ENCODE measurements around the gene COQ10A. TPM values are rescaled to one million over a fixed set of nuclear protein-coding genes. Genes with fewer than 3 reads are reported as not detected.

The COQ10A gene
- total and polyA plus RNA-seq, 2 donors from 2014 or later: 14.5 to 30.0 TPM

DNA sequence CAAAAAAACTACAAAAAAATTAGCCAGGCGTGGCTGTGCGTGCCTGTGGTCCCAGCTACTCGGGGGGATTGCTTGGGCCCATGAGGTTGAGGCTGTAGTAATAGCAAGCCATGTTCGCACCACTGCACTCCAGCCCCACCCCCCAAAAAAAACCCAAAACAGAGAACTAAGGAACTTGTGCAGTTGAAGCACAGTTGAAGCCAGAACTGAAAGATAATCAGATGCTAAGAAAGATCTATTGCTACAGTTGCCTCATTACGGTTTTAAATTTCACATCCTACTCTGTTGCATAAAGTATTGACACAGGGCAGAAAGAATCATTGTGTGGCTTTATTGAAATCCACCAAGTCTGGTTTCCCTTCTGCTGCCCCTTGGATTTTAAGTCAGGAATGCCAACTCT is 29.6 kb downstream of the COQ10A start:
- FAIRE-seq (no peak), DNase-seq (no peak)
- intact Hi-C loops (cut with DNase I): no loop called here
- no peak overlapping the region for H3K4me3 ChIP-seq (ENCODE audit: low read length in 3 of 3)
- H3K9ac ChIP-seq (ENCODE audit: low read length in 3 of 3): no peak overlapping the region
- H3K36me3 ChIP-seq (ENCODE audit: control insufficient read depth in 2 of 3, insufficient read depth in 3 of 3, low read length in 3 of 3): peaks cover 2 to 5% (median 4%) of the 10 kb centered on the region in 3 donors
- H3K9me3 ChIP-seq (ENCODE audit: control insufficient read depth in 2 of 3, insufficient read depth in 1 of 3, low read length in 3 of 3): no peaks in the 10 kb centered on the region
- H3K27ac ChIP-seq (ENCODE audit: low read depth in 2 of 2, low read length in 2 of 2): no peak overlapping the region
- no peak for TF ChIP-seq CTCF (IDR thresholded peaks at IDR 0.05; ENCODE audit: borderline replicate concordance, extremely low read depth, insufficient read depth)
- peaks cover 0 to 31% (median 19%) of the 10 kb centered on the region in 3 donors for H3K4me1 ChIP-seq (ENCODE audit: control insufficient read depth in 2 of 3, insufficient read depth in 2 of 3, low read depth in 1 of 3, low read length in 3 of 3)
- no peaks in the 10 kb centered on the region for H3K27me3 ChIP-seq (ENCODE audit: control insufficient read depth, insufficient read depth, low read length)

DNA sequence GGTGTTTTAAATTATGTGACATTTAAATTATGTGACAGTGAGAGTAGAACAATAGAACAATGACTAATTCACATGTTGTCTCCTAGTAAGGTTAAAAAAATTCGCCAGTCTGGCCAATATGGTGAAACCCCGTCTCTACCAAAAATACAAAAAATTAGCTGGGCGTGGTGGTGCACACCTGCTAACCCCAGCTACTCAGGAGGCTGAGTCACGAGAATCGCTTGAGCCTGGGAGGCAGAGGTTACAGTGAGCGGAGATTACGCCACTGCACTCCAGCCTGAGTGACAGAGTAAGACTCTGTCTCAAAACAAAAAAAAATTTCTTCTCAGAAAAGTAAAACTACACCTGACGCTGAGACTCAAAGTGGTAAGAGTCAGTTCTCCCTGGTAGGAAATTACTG is 30.7 kb downstream of the COQ10A start:
- Histone ChIP-seq H3K4me1 (ENCODE audit: control insufficient read depth in 2 of 3, insufficient read depth in 2 of 3, low read depth in 1 of 3, low read length in 3 of 3) (peaks cover 0 to 40% (median 19%) of the 10 kb centered on the region in 3 donors), H3K9ac (ENCODE audit: low read length in 3 of 3) (no peak overlapping the region), H3K9me3 (ENCODE audit: control insufficient read depth in 2 of 3, insufficient read depth in 1 of 3, low read length in 3 of 3) (no peaks in the 10 kb centered on the region), H3K36me3 (ENCODE audit: control insufficient read depth in 2 of 3, insufficient read depth in 3 of 3, low read length in 3 of 3) (peaks cover 0 to 4% (median 2%) of the 10 kb centered on the region in 3 donors), H3K27me3 (ENCODE audit: control insufficient read depth, insufficient read depth, low read length) (no peaks in the 10 kb centered on the region), H3K4me3 (ENCODE audit: low read length in 3 of 3) (no peak overlapping the region), H3K27ac (ENCODE audit: low read depth in 2 of 2, low read length in 2 of 2) (no peak overlapping the region)
- FAIRE-seq (no peak), DNase-seq (no peak)
- no peak for TF ChIP-seq CTCF (IDR thresholded peaks at IDR 0.05; ENCODE audit: borderline replicate concordance, extremely low read depth, insufficient read depth)
- intact Hi-C loops (cut with DNase I): no loop called here

GRCh38 chr12:56298828-56299227 is 32.1 kb downstream of the COQ10A start:
- DNase-seq (no peak), FAIRE-seq (no peak)
- Histone ChIP-seq H3K9me3 (ENCODE audit: control insufficient read depth in 2 of 3, insufficient read depth in 1 of 3, low read length in 3 of 3) (no peaks in the 10 kb centered on the region), H3K4me3 (ENCODE audit: low read length in 3 of 3) (peak overlapping the region; percentile 81 to 95 (median 93)), H3K27me3 (ENCODE audit: control insufficient read depth, insufficient read depth, low read length) (no peaks in the 10 kb centered on the region), H3K4me1 (ENCODE audit: control insufficient read depth in 2 of 3, insufficient read depth in 2 of 3, low read depth in 1 of 3, low read length in 3 of 3) (peaks cover 0 to 39% (median 19%) of the 10 kb centered on the region in 3 donors), H3K36me3 (ENCODE audit: control insufficient read depth in 2 of 3, insufficient read depth in 3 of 3, low read length in 3 of 3) (peaks cover 0 to 4% (median under 1%) of the 10 kb centered on the region in 3 donors), H3K9ac (ENCODE audit: low read length in 3 of 3) (peak overlapping the region in 2 of 3 donors; percentile 4 to 92), H3K27ac (ENCODE audit: low read depth in 2 of 2, low read length in 2 of 2) (no peak overlapping the region)
- intact Hi-C loops (cut with DNase I): no loop called here
- no peak for TF ChIP-seq CTCF (IDR thresholded peaks at IDR 0.05; ENCODE audit: borderline replicate concordance, extremely low read depth, insufficient read depth)

Measured in kidney (tissue), 14 donors.